LNCAP (cell line): ENCODE results near the gene HAPSTR1.

Source experiments
- TF ChIP-seq, protein P1 (sequence below): fragments of 450-650 bp; IDR thresholded peaks from 2 replicates; pipeline ENCODE4 v1.5.1; 2017; ENCODE audit warnings: mild to moderate bottlenecking

The HAPSTR1 gene

DNA sequence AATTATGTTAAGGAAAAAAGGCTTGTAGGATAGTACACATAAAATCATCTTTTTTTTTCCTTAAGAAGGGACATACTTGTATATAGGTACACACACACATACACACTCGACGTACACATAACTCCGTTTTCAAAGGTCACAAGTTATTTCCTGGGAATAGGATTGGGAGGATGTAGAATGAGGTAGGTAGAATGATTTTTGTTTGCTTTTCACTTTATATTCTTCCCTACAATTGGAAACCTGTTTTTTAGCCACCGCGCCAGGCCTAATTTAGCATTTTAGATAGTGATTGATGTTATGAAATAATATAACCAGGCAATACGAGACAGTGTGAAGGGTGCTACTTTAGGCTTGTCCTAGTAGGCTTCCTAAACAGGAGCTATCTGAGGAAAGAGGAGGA lies 1.8 kb upstream of the HAPSTR1 start:
- TF ChIP-seq, protein P1, sequence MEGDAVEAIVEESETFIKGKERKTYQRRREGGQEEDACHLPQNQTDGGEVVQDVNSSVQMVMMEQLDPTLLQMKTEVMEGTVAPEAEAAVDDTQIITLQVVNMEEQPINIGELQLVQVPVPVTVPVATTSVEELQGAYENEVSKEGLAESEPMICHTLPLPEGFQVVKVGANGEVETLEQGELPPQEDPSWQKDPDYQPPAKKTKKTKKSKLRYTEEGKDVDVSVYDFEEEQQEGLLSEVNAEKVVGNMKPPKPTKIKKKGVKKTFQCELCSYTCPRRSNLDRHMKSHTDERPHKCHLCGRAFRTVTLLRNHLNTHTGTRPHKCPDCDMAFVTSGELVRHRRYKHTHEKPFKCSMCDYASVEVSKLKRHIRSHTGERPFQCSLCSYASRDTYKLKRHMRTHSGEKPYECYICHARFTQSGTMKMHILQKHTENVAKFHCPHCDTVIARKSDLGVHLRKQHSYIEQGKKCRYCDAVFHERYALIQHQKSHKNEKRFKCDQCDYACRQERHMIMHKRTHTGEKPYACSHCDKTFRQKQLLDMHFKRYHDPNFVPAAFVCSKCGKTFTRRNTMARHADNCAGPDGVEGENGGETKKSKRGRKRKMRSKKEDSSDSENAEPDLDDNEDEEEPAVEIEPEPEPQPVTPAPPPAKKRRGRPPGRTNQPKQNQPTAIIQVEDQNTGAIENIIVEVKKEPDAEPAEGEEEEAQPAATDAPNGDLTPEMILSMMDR: no peak

- TF ChIP-seq, protein P1: no peak
Observed at GRCh38 chr16:9090101-9090959, 1.1 kb upstream of the HAPSTR1 start.

GRCh38 chr16:9091867-9092281 lies 430 bp downstream of the HAPSTR1 start:
- TF ChIP-seq, protein P1: no peak

DNA sequence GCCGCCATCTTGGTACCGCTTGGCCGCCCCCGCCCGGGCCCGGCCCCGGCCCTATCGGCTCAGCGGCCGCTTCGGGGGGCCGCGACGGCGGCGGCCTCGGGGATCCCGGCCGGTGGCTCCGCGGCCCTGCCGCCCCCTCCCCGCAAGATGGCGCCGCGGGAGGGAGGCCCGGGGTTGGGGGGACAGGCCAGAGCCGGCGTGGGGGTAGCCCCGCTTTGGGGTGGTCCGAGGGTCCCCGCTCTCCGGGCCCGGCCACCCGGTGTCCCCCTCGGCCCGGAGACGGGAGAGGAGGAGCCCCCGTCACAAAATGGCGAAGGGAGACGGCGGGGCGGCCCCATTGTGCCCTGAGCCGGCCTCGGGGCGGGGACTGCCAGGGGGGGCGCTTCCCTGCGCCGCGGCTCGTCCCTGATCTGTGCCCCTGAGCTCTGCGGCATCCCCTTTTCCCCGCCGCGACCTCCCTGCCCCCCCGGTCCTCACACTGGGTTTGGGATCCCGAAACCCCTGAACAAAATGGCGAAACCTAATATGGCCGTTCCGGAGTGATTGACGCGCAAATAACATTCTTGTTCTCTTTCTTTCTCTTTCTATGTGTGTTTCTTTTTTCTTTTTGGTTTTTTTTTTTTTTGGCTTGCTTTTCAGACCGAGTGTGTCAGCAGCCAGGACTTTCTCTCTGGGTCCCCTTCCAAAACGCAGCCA lies 986 bp downstream of the HAPSTR1 start:
- TF ChIP-seq, protein P1: peak; percentile 25; the same call in 1 of the 2 replicates

DNA sequence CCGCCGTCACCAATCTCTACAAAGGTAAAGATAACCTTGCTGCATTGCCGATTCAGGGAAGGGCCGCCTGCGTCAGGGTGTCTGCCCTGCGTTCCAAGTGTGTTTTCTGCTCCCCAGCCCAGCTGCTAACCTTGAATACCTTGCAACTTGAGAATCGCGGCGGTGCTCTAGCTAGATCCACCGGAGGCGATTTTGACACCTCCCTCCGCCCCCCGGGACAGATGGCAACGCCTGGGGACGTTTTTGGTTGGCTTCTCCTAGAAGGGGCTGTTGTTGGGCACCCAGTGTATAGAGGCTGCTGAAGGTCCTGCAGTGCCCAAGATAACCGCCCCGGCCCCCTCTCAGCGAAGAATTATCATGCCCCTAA lies 1.5 kb downstream of the HAPSTR1 start:
- TF ChIP-seq, protein P1: no peak

- TF ChIP-seq, protein P1: no peak
Observed at GRCh38 chr16:9094011-9094846, 2.8 kb downstream of the HAPSTR1 start.

DNA sequence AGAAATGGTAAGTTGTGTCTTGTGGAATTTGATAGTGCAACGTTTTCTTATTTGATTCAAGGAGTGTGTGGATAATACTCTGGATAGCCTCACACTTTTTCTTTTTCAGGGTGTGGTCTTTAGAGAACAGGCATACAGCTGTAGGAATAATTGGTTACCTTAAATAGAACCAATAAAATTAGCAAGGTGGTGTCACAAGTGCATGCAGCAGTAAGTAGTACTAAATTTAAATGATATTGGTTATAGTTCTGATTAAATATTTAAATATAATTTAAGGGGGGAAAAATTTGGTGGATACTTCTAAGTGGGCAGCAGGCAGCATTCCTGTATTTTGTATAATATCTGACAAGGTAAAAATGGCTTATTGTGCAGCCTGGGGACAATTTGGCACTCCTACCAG lies 3.7 kb downstream of the HAPSTR1 start:
- TF ChIP-seq, protein P1: no peak
